Neuronal stem cell (in vitro differentiated cells): ENCODE results near the gene MMP14.

ENCODE experiments used
- DNase-seq: peaks from one replicate; pipeline ENCODE4 v3.0.0-alpha.2; 2013; ENCODE audit warnings: low spot score
- H2AFZ ChIP-seq: one replicate; pipeline ENCODE4 v1.6.1; 2013; ENCODE audit warnings: mild to moderate bottlenecking, low read length, inconsistent platforms
- H2AK5ac ChIP-seq: 2 replicates; pipeline ENCODE4 v1.6.1; 2013; ENCODE audit warnings: low read depth, mild to moderate bottlenecking, inconsistent platforms, low read length, moderate library complexity, mixed read lengths
- H2BK120ac ChIP-seq: 2 replicates; pipeline ENCODE4 v1.6.1; 2013; ENCODE audit warnings: low read depth, mild to moderate bottlenecking, inconsistent platforms, low read length, moderate library complexity, mixed read lengths
- H2BK12ac ChIP-seq: one replicate; pipeline ENCODE4 v1.6.1; 2013; ENCODE audit warnings: low read length, inconsistent platforms
- H2BK15ac ChIP-seq: 2 replicates; pipeline ENCODE4 v1.6.1; 2013; ENCODE audit warnings: mild to moderate bottlenecking, low read length, inconsistent platforms, mixed read lengths
- H2BK5ac ChIP-seq: one replicate; pipeline ENCODE4 v1.6.1; 2013; ENCODE audit warnings: inconsistent platforms, mild to moderate bottlenecking, low read length, moderate library complexity
- H3K14ac ChIP-seq: one replicate; pipeline ENCODE4 v1.6.1; 2013; ENCODE audit warnings: low read length, inconsistent platforms
- H3K18ac ChIP-seq: 2 replicates; pipeline ENCODE4 v1.6.1; 2013; ENCODE audit warnings: low read length, inconsistent platforms
- H3K23ac ChIP-seq: 2 replicates; pipeline ENCODE4 v1.6.1; 2013; ENCODE audit warnings: low read depth, mild to moderate bottlenecking, mixed read lengths, low read length, inconsistent platforms; ENCODE audit not compliant: poor library complexity
- H3K27ac ChIP-seq: replicated peaks from 3 replicates; pipeline ENCODE4 v1.5.1; 2013; ENCODE audit warnings: low read length, inconsistent platforms
- H3K27me3 ChIP-seq, 3 experiments: 2 replicates each; pipeline ENCODE4 v1.6.1; 2013; ENCODE audit warnings: low read length in 3 of 3, mild to moderate bottlenecking in 2 of 3, inconsistent platforms in 1 of 3, low read depth in 1 of 3, mixed read lengths in 1 of 3, moderate library complexity in 1 of 3; ENCODE audit not compliant: control insufficient read depth in 3 of 3, insufficient read depth in 3 of 3
- H3K36me3 ChIP-seq, 2 donors: replicated peaks in 1 of 2; 2 replicates each; pipeline ENCODE4 v1.6.1; 2013; ENCODE audit warnings: low read length in 2 of 2; ENCODE audit not compliant: control insufficient read depth in 2 of 2, insufficient read depth in 2 of 2
- H3K4ac ChIP-seq: 2 replicates; pipeline ENCODE4 v1.6.1; 2013; ENCODE audit warnings: inconsistent platforms, mild to moderate bottlenecking, low read length, moderate library complexity
- H3K4me1 ChIP-seq, 2 donors: 1 replicate in 1 of 2; 2 replicates in 1 of 2; pipeline ENCODE4 v1.6.1; 2013; ENCODE audit warnings: low read length in 2 of 2, low read depth in 1 of 2; ENCODE audit not compliant: control insufficient read depth in 2 of 2, insufficient read depth in 1 of 2
- H3K4me2 ChIP-seq: one replicate; pipeline ENCODE4 v1.6.1; 2013; ENCODE audit warnings: mild to moderate bottlenecking, low read length, inconsistent platforms; ENCODE audit not compliant: insufficient read depth, poor library complexity, severe bottlenecking
- H3K4me3 ChIP-seq, 2 donors: 2 replicates each; pipeline ENCODE4 v1.5.1; 2013; ENCODE audit warnings: low read length in 2 of 2, mild to moderate bottlenecking in 2 of 2, inconsistent platforms in 1 of 2, moderate library complexity in 1 of 2
- H3K79me1 ChIP-seq: one replicate; pipeline ENCODE4 v1.6.1; 2013; ENCODE audit warnings: low read depth, mild to moderate bottlenecking, inconsistent platforms, low read length, moderate library complexity
- H3K9ac ChIP-seq: one replicate; pipeline ENCODE4 v1.6.1; 2013; ENCODE audit warnings: mild to moderate bottlenecking, low read depth, low read length, inconsistent platforms; ENCODE audit not compliant: poor library complexity
- H3K9me3 ChIP-seq, 2 donors: replicated peaks in 1 of 2; 2 replicates each; pipeline versions ENCODE3 to v1.6.1; 2013; ENCODE audit warnings: low read length in 2 of 2, mild to moderate bottlenecking in 2 of 2, inconsistent platforms in 1 of 2, low read depth in 1 of 2, mixed read lengths in 1 of 2, moderate library complexity in 1 of 2; ENCODE audit not compliant: control insufficient read depth in 2 of 2, insufficient read depth in 1 of 2
- H4K8ac ChIP-seq: one replicate; pipeline ENCODE4 v1.6.1; 2013; ENCODE audit warnings: low read depth, mild to moderate bottlenecking, inconsistent platforms, low read length, moderate library complexity
- H4K91ac ChIP-seq: one replicate; pipeline ENCODE4 v1.6.1; 2013; ENCODE audit warnings: low read length, low read depth, mild to moderate bottlenecking, inconsistent platforms; ENCODE audit not compliant: poor library complexity
- WGBS, 2 donors: extraction: QIAGEN DNeasy Blood & Tissue Kit; methylation state at CpG; one replicate each; pipeline ENCODE4 v1.1.7; 2013; ENCODE audit warnings: missing lambda C conversion rate in 2 of 2, mixed read lengths in 1 of 2; ENCODE audit not compliant: insufficient read length in 2 of 2, insufficient replicate concordance in 1 of 2; ENCODE audit errors: extremely low coverage in 2 of 2; 5-methylcytosine and 5-hydroxymethylcytosine counted together

Gene MMP14

DNA sequence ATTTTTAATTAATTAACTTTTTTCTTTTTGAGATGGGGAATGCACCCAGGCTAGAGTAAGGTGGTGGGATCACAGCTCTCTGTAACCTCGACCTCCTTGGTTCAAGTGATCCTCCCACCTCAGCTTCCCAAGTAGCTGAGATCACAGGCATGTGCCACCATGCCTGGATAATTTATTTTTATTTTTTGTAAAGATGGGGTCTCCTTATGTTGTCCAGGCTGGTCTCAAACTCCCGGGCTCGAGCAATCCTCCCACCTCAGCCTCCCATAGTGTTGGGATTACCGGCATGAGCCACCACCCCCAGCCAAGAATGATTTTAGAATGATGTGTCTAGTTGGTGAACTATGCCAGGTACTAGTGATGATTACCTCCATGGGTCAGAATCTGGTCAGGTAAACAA, 28.6 kb downstream of the MMP14 start:
- Histone ChIP-seq H3K4ac (no peak overlapping the region), H2AK5ac (no peak overlapping the region), H4K91ac (no peak overlapping the region), H3K4me2 (no peak overlapping the region), H2BK12ac (no peak overlapping the region), H3K4me3 (no peak overlapping the region), H2BK120ac (no peak overlapping the region), H3K79me1 (no peaks in the 10 kb centered on the region), H3K4me1 (no peaks in the 10 kb centered on the region), H3K27ac (no peak overlapping the region), H3K23ac (no peak overlapping the region), H2AFZ (no peak overlapping the region), H3K9ac (no peak overlapping the region), H2BK15ac (no peak overlapping the region), H3K27me3 (no peaks in the 10 kb centered on the region), H3K36me3 (no peaks in the 10 kb centered on the region), H4K8ac (no peak overlapping the region), H3K9me3 (no peaks in the 10 kb centered on the region), H3K14ac (no peak overlapping the region), H3K18ac (no peak overlapping the region), H2BK5ac (no peak overlapping the region)
- no CpG with 5 or more reads among the region's 4 CpGs for WGBS, 2 donors
- DNase-seq: no peak

DNA sequence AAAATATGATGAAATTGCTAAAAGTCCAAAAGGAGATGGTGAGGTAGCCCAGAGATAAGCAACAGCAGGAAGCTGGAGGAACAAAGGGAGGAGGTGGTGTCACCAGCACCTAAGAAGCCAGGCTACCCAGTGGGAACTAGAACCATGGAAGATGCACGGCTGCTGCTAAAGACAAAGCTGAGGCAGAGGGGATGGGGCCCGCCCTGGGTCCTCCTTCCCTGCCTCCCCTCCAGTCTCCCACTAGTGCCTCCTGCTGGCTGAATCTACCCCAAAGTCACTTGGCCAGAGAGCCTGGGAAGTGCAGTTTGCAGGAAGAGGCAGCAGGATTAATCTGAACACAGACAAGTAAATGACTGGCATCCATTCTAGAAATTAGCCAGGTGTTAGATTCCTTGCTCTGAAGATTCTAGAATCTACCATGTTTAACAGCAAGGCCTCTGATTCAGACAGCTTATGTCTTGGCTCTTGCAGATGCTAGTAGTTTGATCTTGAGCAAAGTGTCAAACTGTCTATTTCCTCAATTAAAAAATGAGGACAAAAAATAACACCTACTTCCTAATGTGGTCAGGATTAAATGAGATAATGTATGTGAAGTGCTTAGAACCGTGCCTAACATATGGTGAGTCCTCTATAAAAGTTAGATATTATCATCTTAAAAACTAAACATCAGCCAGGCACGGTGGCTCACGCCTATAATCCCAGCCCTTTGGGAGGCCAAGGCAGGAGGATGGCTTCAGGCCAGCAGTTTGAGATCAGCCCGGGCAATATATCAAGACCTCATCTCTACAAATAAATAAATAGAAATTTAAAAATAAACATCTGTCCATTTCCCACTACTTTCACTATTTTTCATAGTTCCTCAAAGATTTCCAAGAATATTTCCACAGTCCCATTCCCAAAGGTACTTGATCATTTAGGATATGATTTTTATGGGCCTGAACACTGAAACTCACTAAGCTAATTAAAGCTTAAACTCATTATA, 29.3 kb downstream of the MMP14 start:
- Histone ChIP-seq H3K4me1 (no peaks in the 10 kb centered on the region), H3K27ac (no peak overlapping the region), H2AK5ac (no peak overlapping the region), H3K9me3 (no peaks in the 10 kb centered on the region), H2BK5ac (no peak overlapping the region), H3K4ac (no peak overlapping the region), H3K23ac (peak overlapping the region; percentile 26), H3K18ac (no peak overlapping the region), H4K8ac (no peak overlapping the region), H3K4me2 (no peak overlapping the region), H3K4me3 (no peak overlapping the region), H2BK12ac (no peak overlapping the region), H3K36me3 (no peaks in the 10 kb centered on the region), H2AFZ (no peak overlapping the region), H3K79me1 (no peaks in the 10 kb centered on the region), H3K9ac (no peak overlapping the region), H2BK120ac (no peak overlapping the region), H3K27me3 (no peaks in the 10 kb centered on the region), H3K14ac (no peak overlapping the region), H2BK15ac (no peak overlapping the region), H4K91ac (no peak overlapping the region)
- DNase-seq: no peak
- no CpG with 5 or more reads among the region's 6 CpGs for WGBS, 2 donors

DNA sequence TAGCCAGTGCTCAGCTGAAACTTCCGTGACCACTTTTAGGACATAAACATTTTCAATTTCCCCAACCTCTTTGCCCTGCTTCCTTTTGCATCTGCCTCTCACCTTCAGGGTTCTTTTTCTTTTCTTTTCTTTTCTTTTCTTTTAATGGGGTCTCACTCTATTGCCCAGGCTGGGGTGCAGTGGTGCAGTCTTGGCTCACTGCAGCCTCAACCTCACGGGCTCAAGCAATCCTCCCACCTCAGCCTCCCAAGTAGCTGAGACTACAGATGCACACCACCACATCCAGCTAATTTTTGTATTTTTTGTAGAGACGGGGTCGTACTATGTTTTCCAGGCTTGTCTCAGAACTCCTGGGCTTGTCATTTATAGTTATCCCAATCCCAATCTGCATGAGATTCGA, 30.5 kb downstream of the MMP14 start:
- no peak overlapping the region for H2BK12ac ChIP-seq
- H3K36me3 ChIP-seq: no peaks in the 10 kb centered on the region
- H3K9me3 ChIP-seq: no peaks in the 10 kb centered on the region
- no peak overlapping the region for H3K27ac ChIP-seq
- no peaks in the 10 kb centered on the region for H3K79me1 ChIP-seq
- H3K4me3 ChIP-seq: no peak overlapping the region
- no peak overlapping the region for H2AK5ac ChIP-seq
- H4K8ac ChIP-seq: no peak overlapping the region
- H2BK5ac ChIP-seq: no peak overlapping the region
- peaks cover 0 to 1% of the 10 kb centered on the region in 2 donors for H3K4me1 ChIP-seq
- no peak overlapping the region for H3K4ac ChIP-seq
- no peak for DNase-seq
- no peaks in the 10 kb centered on the region for H3K27me3 ChIP-seq
- no peak overlapping the region for H2BK120ac ChIP-seq
- H2BK15ac ChIP-seq: no peak overlapping the region
- H3K23ac ChIP-seq: no peak overlapping the region
- no peak overlapping the region for H3K18ac ChIP-seq
- WGBS, 2 donors: no CpG with 5 or more reads among the region's 5 CpGs
- H3K14ac ChIP-seq: no peak overlapping the region
- no peak overlapping the region for H3K4me2 ChIP-seq
- no peak overlapping the region for H4K91ac ChIP-seq
- H3K9ac ChIP-seq: no peak overlapping the region
- no peak overlapping the region for H2AFZ ChIP-seq

DNA sequence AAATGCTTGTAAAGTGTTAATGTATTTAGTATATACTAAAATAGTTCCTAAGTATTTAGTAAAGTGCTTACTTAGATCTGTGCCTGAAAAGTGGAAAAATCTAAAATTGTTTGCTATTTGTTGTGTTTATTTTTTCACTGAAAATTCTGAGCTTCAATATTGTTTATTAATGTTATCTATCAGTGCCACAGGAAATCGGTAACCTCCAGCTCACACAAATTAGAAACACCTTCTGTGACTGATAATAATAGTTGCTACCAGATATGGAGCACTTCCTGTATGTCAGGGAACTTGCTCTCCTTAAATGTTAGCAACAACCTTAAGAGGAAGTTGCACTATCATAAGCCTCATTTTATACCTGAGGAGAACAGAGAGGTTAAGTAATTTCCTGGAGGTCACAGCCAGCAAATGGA, 34.4 kb downstream of the MMP14 start:
- Histone ChIP-seq H3K23ac (no peak overlapping the region), H4K91ac (no peak overlapping the region), H2AFZ (peak overlapping the region; percentile 95), H3K9me3 (no peaks in the 10 kb centered on the region), H2BK120ac (no peak overlapping the region), H3K27me3 (no peaks in the 10 kb centered on the region), H3K18ac (no peak overlapping the region), H3K4me1 (peaks cover 1 to 2% of the 10 kb centered on the region in 2 donors), H3K79me1 (no peaks in the 10 kb centered on the region), H2BK5ac (no peak overlapping the region), H3K27ac (peak overlapping the region; percentile 19), H3K14ac (no peak overlapping the region), H3K4ac (no peak overlapping the region), H4K8ac (no peak overlapping the region), H3K9ac (no peak overlapping the region), H3K4me3 (peak overlapping the region in 1 of 2 donors; percentile 89), H3K36me3 (peaks cover 6 to 17% of the 10 kb centered on the region in 2 donors), H2BK15ac (no peak overlapping the region), H2BK12ac (no peak overlapping the region), H3K4me2 (peak overlapping the region; percentile 85), H2AK5ac (no peak overlapping the region)
- no peak for DNase-seq
- no CpG with 5 or more reads among the region's 1 CpG for WGBS, 2 donors
